Kidney tubule cell (primary cell): Measurements from ENCODE around the gene GTSE1.
"Not testable (repeated sequence)": the region's sequence is repeated elsewhere in the genome, so short reads cannot be mapped to it uniquely, and the experiment has no call there.

ENCODE experiments used
- DNase-seq: peaks from one replicate; pipeline ENCODE4 v3.0.0-alpha.2; 2018; ENCODE audit warnings: low spot score

Gene GTSE1

DNA sequence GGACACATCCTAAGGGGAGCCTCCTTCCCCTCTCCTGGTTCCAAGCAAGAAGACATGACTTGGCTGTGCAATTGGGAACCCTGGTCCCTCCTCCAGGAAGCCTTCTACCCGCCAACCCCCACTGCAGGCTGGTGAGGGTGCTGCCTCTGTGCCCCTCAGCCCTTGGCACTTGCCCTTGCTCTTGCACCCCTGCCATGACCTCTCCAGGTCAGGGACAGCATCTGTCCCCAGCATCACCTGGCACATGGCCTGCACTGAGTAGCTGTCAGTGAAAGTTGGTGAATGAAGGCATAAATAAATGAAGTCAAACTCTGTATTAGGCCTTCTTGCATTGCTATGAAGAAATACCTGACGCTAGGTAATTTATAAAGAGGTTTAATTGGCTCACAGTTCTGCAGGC lies 1.9 kb upstream of the GTSE1 start:
- no peak for DNase-seq

DNA sequence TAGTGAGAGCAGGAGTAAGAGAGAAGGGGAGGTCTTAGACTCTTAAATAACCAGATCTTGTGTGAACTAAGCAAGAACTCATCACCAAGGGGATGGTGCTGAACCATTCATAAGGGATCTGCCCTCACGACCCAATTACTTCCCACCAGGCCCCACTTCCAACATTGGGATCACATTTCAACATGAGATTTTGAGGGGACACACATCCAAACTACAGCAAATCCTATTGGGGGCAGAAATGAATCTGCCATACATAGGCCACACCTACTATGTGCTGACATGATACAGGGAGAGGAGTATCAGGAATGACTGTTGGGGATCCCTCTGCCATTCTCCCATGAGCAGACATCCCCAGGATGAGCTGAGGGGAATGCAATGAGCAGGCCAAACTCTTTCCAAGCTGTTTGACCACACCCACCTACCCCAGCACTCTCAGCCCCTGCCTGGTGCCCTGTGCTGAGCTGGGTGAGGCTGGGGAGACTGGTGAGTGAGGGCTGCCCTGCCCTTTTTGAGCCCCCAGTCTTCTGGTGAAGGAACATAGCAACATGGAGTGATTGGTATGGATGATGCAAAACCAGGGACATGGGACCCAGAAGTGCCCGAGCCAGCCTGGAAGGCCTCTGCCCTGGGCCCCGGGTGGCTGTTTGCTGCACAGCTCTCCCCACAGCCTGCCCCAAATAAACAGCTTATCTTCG lies 1.2 kb upstream of the GTSE1 start:
- DNase-seq = no peak

DNA sequence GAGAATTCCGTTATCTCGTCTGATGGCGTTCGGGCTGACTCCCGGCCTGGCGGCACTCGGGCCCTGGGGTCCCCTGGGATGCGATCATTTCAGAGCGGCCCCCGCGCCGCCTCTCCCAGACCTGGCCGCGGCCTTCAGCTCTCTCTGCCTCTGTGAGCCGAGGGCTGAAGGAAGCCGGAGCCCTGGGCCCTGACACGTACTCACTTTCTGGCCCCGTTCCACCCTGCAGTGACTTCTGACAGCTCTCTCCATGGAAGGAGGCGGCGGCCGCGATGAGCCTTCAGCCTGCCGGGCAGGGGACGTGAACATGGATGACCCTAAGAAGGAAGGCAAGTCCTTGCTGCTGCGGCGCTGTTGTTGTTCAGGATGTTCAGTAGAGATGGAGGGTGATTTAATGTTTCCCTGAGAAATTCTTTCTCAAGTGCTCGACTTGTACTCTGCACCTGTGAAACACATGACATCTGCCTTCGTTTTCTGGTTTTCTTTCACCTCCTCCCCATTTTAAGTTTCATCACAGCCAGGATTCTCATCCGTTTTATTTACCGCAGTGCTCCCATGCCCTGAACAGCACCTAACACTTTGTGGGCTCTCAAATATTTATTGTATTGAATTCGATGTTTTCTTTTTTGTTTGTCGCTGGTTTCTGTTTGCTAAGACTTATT lies 612 bp downstream of the GTSE1 start:
- DNase-seq = peak; percentile 60

DNA sequence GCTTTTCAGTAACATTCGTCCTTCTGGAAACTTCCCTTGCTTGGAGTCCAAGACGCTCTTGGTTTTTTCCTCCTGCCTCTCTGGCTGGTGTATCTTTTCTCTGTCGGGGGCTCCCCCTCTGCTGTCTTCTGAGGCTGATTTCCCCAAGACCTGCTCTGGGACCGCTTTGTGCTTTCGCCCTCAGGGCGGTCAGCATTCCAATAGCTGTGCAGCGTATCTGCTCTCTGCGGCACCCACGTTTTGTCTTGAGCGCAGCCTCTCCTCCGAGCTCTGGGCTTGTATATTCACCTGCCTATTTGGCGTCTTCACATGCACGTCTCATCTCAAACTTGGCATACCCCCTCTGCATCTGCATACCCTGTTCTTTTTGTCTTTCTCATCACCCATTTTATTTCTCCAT lies 2.4 kb downstream of the GTSE1 start:
- no peak for DNase-seq

DNA sequence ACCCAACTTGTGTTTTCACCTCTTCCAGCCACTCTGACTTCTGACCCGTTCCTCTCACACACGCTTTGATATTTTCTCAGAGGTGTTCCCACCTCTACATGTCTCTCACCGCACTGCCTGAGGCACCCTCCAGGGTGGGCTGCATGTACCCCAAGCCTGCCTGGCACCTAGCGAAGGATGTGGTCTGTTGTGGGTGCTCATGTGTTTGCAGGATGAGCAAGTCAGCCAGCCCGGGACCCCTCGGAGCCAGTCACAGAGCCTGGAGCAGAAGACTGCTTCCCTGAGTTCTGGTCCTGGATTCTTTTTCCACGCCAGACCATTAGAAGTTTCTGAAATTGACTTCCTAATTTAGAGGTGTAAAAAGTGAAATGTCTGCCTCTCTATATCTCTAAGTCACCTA lies 3.8 kb downstream of the GTSE1 start:
- DNase-seq = no peak

DNA sequence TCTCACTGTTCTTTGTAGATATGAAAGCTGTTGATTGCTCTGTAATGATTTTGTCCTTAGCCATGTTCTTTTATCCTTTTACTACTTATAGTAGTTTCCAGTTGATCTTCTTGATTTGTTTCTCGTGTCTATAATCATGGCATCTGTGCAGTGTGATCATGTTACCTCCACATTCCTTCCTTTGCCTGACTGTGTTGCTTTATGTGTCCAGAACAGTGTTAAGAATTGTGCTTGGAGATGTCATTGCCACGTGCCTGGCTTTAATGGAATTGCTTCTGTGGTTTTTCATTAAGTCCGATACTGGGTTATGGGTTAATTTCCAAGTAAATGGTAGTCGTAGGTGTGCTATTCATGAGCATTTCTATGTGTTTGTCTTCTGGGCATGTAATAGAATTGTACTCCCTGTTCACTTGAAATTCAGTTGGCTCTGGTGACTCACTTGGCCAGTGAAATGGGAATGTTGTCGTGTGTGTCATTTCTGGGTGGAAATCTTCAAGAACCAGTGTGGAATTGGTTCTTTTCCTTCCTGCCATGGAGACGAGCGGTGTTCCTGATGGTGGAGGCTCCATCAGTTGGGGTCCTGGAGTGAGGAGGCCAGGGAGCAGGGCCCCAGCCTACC lies 6.8 kb downstream of the GTSE1 start:
- peak; percentile 36 for DNase-seq

DNA sequence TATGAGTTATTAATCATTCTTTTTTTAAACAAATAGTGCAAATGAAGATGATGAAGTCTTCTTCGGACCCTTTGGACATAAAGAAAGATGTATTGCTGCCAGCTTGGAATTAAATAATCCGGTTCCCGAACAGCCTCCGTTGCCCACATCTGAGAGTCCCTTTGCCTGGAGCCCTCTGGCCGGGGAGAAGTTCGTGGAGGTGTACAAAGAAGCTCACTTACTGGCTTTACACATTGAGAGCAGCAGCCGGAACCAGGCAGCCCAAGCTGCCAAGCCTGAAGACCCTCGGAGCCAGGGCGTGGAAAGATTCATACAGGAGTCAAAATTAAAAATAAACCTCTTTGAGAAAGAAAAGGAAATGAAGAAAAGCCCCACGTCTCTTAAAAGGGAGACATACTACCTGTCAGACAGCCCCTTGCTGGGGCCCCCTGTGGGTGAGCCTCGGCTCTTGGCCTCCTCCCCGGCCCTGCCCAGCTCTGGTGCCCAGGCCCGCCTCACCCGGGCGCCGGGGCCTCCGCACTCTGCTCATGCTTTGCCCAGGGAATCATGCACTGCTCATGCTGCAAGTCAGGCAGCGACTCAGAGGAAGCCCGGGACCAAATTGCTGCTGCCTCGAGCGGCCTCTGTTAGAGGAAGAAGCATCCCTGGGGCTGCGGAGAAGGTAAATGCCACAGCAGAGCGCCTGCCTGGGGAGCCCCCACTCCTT lies 11.8 kb downstream of the GTSE1 start:
- no peak for DNase-seq

DNA sequence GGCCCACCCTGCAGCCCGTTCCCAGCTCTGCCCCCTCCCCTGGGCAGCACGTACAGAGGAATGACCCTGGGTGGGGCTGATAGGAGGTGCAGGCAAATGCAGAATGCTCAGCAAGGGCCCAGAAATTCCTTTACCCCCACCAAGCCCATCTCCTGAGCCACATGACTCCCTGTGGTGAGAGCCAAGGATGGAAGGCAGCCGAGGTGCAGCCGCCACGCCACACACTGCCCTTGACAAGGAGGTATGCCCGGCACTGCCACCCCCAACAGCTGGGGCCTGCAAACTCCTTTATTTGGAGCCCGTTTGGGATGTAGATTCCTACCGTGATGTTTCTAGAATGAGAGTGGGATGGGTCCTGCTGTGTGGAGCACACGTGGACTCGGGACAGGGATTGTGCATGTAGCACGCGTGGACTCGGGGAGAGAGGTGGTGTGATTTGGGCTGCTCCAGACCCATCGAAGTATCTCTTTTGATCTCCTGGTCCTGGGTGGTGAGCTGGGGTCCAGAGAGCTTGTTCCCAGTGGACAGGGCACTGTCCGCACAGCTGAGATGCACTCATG lies 12.9 kb downstream of the GTSE1 start:
- DNase-seq = no peak

DNA sequence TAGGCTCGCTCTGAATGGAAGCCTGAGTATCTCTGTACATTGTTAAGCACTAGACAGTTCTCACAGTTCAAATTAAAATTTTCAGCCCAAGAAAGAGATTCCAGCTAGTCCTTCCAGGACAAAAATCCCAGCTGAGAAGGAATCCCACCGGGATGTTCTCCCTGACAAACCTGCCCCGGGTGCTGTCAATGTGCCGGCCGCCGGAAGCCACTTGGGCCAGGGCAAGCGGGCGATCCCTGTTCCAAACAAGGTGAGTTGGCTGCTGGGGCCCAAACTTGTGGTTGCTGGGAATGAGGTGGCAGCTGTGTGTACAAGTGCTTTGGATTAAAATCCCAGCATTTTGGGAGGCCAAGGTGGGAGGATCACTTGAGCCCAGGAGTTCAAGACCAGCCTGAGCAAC lies 15.4 kb downstream of the GTSE1 start:
- no peak for DNase-seq

DNA sequence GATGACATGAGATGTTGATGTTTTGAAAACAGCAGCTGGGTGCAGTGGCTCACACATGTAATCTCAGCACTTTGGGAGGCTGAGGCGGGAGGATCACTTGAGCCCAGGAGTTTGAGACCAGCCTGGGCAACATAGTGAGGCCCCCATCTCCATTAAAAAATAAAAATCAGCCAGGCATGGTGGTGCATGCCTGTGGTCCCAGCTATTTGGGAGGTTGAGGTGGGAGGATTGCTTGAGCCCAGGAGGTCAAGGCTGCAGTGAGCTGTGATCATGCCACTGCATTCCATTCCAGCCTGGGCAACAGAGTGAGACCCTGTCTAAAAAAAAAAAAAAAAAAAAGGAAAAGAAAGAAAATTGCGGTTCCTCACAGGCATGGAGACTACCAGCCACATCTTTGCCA lies 16.2 kb downstream of the GTSE1 start:
- not testable (repeated sequence) for DNase-seq

DNA sequence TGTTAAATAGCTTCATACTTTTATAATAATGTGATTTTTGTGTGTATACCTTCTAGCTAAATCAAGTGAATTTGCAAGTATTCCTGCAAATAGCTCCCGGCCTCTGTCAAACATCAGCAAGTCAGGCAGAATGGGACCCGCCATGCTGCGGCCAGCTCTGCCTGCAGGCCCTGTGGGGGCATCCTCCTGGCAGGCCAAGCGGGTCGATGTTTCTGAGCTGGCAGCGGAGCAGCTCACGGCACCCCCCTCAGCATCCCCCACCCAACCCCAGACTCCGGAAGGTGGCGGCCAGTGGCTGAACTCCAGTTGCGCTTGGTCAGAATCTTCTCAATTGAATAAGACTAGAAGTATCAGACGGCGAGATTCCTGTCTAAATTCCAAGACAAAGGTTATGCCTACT lies 19.3 kb downstream of the GTSE1 start:
- no peak for DNase-seq

DNA sequence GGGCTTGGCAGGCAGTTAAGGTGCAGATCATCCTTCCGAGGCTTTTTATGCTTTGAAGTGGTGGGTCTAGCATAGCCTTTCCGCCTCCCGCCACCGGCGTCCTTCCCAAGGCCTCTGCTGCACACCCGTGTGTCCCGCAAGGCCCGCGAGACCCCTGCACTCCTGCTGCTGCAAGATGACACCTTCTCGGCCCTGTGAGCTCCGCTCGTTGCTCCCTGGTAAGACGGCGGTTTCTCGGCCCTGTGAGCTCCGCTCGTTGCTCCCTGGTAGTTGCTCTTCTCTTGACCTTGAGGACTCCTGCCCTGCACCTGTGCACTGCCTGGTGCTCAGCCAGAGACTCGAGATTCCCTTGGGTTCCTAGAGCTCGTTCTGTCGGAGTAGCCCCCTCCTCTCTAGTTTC lies 21.0 kb downstream of the GTSE1 start:
- DNase-seq = no peak

DNA sequence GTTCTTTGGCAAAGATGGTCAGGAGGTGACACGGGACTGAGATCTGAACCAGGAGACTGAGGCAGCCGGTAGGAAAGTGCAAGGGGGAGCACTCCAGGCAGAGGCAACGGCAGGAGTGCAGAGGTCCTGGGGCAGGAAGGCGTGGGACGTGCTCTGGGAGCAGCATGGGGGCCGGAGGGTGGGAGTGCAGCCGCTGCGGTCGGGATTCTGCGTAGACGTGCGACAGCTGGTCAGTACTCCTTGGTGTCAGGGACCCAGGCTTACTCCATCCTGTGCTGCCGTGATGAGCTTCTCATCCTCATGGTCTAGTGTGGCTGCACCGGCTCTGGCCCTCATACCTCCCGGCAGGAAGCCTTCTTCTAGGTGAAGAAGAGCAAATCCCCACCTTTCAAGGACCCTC lies 21.9 kb downstream of the GTSE1 start:
- no peak for DNase-seq

DNA sequence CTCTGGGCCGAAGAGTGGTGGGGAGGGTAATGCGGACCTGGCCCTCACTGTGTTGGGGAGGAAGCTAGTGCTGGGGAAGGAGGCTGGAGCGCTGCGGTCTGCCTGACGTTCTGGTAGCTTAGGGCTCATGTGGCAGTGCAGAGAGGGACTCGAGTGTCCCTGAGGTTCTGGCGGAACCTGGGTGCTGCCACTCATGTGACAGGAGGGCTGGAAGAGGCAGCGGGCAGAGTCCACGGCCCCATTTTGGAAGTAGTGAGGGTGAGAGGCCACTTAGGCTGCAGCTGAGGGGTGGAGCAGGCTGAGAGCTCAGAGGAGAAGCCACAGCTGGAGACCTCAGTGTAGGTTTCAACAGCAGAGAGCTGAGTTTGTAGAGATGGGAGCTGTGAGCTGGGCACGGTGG lies 22.6 kb downstream of the GTSE1 start:
- no peak for DNase-seq

DNA sequence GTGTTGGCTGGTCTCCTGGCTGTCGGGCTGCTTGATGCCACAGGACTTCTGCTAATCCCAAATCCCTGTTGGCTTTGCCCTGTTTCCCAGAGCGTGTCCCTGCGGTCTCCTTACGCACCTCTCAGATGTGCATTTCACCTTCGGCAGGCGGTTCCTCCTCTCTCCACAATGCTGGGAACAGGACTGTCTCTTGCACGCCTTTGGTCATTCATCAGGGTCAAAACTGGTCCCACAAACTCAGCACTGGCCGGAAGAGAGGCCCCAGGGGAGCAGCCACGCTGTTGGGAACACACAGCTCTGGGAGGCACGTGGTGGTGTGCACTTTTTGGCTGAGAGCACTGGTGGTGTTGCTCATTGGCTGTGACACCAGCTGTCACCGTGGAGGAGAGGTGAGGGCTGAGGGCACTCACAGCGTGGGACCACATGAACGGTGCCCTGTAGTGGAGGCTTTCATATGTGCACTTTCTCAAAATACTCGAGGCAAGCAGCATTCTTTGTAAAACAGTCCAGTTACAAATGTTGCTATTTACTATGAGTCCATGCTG lies 23.6 kb downstream of the GTSE1 start:
- no peak for DNase-seq

DNA sequence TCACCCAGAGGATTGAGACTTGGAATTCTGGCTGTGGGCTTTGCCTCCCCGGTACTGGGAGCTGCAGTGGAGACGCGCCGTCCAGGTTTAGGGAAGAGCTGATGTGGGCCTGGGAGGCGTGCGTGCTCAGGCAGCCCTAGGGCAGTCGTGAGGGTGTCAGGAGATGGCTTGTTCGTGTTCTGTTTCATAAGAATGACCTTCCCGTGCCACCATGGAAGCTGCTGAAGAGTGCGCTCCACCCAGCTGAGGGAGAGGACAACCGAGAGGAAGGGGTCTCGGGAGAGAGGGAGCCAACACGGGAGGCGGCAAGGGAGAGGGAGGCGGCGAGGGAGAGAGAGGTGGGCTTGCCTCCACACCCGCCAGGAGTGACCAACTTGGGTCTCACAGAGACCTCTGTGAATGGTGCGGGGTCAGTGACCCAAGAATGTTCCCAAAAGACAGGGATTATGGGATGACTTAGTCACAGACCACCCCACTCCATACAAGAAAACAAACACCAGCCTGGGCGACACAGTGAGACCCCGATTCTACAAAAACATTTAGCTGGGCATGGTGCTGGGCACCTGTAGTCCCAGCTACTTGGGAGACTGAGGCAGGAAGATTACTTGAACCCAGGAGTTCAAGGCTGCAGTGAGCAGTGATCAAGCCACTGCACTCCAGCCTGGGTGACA lies 24.2 kb downstream of the GTSE1 start:
- DNase-seq = no peak

DNA sequence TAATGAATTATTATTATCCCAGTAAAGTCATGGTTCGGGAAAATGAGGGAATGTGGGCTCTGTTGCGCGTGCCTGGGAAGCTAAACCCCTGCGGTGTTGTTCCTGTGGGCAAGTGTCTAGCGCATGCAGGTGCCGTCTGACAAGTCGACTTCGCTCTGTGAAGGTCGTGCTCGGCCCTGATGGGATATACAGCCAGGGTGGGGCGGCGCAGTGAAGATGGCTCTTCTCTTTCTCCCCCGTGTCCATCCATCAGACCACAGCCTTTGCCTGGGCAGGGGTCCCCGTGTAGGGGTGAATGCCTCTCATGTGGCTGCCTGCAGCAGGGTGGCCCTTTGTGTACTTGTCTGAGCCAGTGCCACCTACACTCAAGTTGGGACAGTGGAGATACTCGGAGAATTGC lies 26.0 kb downstream of the GTSE1 start:
- DNase-seq = no peak

DNA sequence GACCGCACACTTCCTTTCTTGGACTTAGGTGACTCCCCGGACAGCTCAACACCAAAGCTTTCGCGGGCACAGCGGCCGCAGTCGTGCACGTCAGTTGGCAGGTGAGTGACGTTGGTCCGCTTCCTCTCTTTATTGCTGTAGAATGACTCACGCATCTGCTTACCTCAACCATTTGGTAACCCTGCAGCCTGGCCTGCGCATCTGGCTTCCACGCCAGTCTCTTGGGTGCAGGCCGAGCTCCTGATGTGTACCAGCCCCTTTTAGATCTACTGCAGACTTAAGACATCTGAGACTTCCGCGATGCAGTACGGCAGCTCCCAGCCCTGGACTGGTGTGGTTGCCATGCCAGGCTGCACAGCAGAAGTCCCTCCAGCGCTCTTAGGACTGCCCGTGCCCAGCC lies 26.5 kb downstream of the GTSE1 start:
- DNase-seq = no peak

DNA sequence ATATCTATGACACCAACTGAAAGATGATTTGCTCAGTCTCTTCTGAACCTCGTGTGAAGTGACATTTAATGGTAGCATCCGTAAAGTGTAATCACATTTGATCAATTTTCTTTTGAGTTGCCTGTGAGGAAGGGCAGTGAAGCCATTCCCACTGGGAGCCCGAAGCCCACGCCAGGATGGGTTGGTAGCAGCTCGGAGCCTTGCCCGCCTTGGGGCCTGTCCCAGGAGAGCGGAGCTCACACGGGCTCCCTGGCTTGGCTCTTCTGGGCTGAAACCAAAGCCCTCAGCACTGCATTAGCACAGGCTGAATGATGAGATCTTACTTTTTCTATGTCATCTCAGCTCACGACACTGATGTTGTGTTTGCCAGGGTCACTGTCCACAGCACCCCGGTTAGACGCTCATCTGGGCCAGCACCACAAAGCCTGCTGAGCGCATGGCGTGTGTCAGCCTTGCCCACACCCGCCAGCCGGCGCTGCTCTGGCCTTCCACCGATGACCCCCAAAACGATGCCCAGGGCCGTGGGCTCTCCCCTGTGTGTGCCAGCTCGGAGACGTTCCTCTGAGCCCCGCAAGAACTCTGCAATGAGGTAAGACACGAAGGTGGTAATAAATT lies 29.5 kb downstream of the GTSE1 start:
- no peak for DNase-seq

DNA sequence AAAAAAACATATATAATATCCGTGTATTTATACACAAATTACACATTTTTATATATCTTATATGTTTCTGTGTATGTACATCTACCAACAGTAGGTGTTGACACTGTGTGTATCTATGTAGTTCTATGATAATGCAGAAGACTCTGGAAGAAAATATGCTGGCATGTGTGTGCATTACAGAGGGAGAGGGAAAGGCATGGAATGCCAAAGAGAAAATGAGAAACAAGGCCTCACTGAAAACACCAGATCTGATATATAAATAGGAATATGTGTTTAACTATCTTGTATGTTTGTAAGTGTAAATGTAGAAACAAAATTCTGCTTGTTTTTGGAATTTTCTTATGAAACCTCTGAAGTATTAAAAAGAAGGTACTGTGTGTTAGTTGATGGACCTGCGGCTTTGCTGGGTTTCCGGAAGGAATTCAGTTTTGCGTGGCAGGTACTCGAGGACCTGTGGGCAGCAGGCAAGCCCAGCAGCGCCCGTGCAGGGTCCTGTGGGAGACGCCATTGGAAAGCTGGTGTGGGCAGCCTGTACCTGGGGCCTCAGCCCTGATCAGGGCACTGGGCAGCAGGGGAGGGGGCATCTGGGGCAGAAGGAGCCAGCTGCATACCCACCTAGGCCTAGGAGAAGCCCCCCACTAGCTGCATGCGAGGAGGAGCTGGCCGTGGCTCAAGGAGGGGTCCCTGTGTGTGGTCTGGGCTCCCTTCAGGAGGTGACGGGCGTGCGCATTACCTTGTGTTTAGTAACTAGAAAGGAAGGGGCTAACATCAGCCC lies 31.2 kb downstream of the GTSE1 start:
- no peak for DNase-seq

DNA sequence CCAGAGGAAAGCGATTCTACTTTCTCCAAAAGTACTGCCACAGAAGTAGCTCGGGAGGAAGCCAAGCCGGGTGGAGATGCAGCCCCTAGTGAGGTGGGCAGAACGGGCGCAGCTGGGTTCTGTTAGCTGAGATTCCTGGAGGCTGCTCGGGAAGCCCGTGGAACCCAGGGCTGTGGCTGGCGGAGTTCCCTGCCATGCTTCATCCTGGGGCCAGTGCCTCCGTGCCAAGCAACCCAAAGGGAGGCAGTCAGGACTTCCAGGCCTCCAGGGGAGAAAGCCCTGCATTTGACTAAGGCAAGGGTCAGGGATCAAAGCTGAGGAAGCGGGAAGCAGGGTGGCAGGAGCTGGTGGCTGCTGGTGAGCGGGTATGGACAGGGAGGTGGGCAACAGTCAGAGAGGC lies 32.1 kb downstream of the GTSE1 start:
- DNase-seq = no peak
